Upper lobe of left lung (tissue), 4 donors: ENCODE data around the gene LAMA3.

ENCODE experiments used
- CTCF ChIP-seq, 6 experiments: fragments of 450-650 bp in 4 of 6; fragments of 200-600 bp in 2 of 6; sonication (generic) in 2 of 6; IDR thresholded peaks; one replicate each; pipeline ENCODE4 v1.5.1; 2016 to 2019; ENCODE audit warnings: antibody characterized with exemption in 6 of 6
- POLR2A ChIP-seq, 4 donors: fragments of 450-650 bp; IDR thresholded peaks; one replicate each; pipeline ENCODE4 v1.5.1; 2016 to 2017; ENCODE audit warnings: antibody characterized with exemption in 4 of 4, mild to moderate bottlenecking in 2 of 4

GRCh38 chr18:23793985-23794867 is 105.0 kb downstream of the LAMA3 start:
- TF ChIP-seq POLR2A (IDR thresholded peaks at IDR 0.05) (no peak), CTCF (IDR thresholded peaks at IDR 0.05) (no peak)
